Progenitor cell of endocrine pancreas (in vitro differentiated cells): ENCODE data around the gene ARHGAP26. TPM values are rescaled to one million over a fixed set of nuclear protein-coding genes. Genes with fewer than 3 reads are reported as not detected.

Source experiments
- DNase-seq: peaks from one replicate; pipeline ENCODE4 v3.0.0; 2021; ENCODE audit warnings: low spot score; ENCODE audit not compliant: unreplicated experiment
- H3K27ac Mint-ChIP-seq: 2 replicates; pipeline ENCODE4 v1.8.0; 2021; ENCODE audit warnings: mild to moderate bottlenecking, moderate library complexity, mixed read lengths
- H3K27me3 Mint-ChIP-seq: 2 replicates; pipeline ENCODE4 v1.8.0; 2021; ENCODE audit warnings: mixed read lengths
- H3K36me3 Mint-ChIP-seq: 2 replicates; pipeline ENCODE4 v1.8.0; 2022; ENCODE audit warnings: mixed read lengths; ENCODE audit not compliant: insufficient read depth
- H3K4me1 Mint-ChIP-seq: 2 replicates; pipeline ENCODE4 v1.8.0; 2021; ENCODE audit warnings: low read depth, mixed read lengths
- H3K4me3 Mint-ChIP-seq: 2 replicates; pipeline ENCODE4 v1.8.0; 2021; ENCODE audit warnings: low read depth, mild to moderate bottlenecking, moderate library complexity, mixed read lengths
- H3K9me3 Mint-ChIP-seq: 2 replicates; pipeline ENCODE4 v1.8.0; 2021; ENCODE audit warnings: low read depth, mixed read lengths
- CTCF ChIP-seq: fragments of 200-600 bp; sonication (generic); IDR thresholded peaks from one replicate; pipeline ENCODE4 v1.5.0; 2021; ENCODE audit warnings: antibody characterized with exemption, mild to moderate bottlenecking; ENCODE audit not compliant: unreplicated experiment
- total RNA-seq: library from RNA; stranded (reverse); gene quantifications from 2 replicates; pipeline ENCODE4 v1.2.1, GENCODE V29; 2021

ARHGAP26 gene
- total RNA-seq, 1 donor from 2014 or later, result 21.3 TPM

GRCh38 chr5:143138839-143139238, 368.7 kb downstream of the ARHGAP26 start:
- Mint-ChIP-seq H3K27me3 (no peaks in the 10 kb centered on the region), H3K36me3 (no peaks in the 10 kb centered on the region), H3K4me3 (no peak overlapping the region), H3K4me1 (peaks cover 14% of the 10 kb centered on the region), H3K27ac (no peak overlapping the region), H3K9me3 (no peaks in the 10 kb centered on the region)
- no peak for DNase-seq
- no peak for TF ChIP-seq CTCF

GRCh38 chr5:143139585-143139984, 369.4 kb downstream of the ARHGAP26 start:
- H3K4me1 Mint-ChIP-seq, result peaks cover 11% of the 10 kb centered on the region
- no peaks in the 10 kb centered on the region for H3K27me3 Mint-ChIP-seq
- no peak for DNase-seq
- no peak for TF ChIP-seq CTCF
- no peak overlapping the region for H3K4me3 Mint-ChIP-seq
- no peaks in the 10 kb centered on the region for H3K9me3 Mint-ChIP-seq
- H3K27ac Mint-ChIP-seq, result no peak overlapping the region
- H3K36me3 Mint-ChIP-seq, result no peaks in the 10 kb centered on the region

GRCh38 chr5:143140492-143141203, 370.5 kb downstream of the ARHGAP26 start:
- no peaks in the 10 kb centered on the region for H3K36me3 Mint-ChIP-seq
- H3K9me3 Mint-ChIP-seq, result no peaks in the 10 kb centered on the region
- H3K27me3 Mint-ChIP-seq, result no peaks in the 10 kb centered on the region
- H3K4me3 Mint-ChIP-seq, result no peak overlapping the region
- no peak for TF ChIP-seq CTCF
- H3K27ac Mint-ChIP-seq, result no peak overlapping the region
- no peak for DNase-seq
- peaks cover 8% of the 10 kb centered on the region for H3K4me1 Mint-ChIP-seq

- no peak for TF ChIP-seq CTCF
- H3K27ac Mint-ChIP-seq, result no peak overlapping the region
- no peaks in the 10 kb centered on the region for H3K27me3 Mint-ChIP-seq
Measured at GRCh38 chr5:143141652-143142051, 371.5 kb downstream of the ARHGAP26 start.

GRCh38 chr5:143142596-143143435, 372.6 kb downstream of the ARHGAP26 start:
- no peaks in the 10 kb centered on the region for H3K27me3 Mint-ChIP-seq
- H3K4me3 Mint-ChIP-seq, result no peak overlapping the region
- H3K27ac Mint-ChIP-seq, result no peak overlapping the region

More at GRCh38 chr5:143141652-143142051, 371.5 kb downstream of the ARHGAP26 start:
- H3K4me1 Mint-ChIP-seq, result no peaks in the 10 kb centered on the region
- no peaks in the 10 kb centered on the region for H3K36me3 Mint-ChIP-seq
- H3K9me3 Mint-ChIP-seq, result no peaks in the 10 kb centered on the region
- DNase-seq, result no peak
- no peak overlapping the region for H3K4me3 Mint-ChIP-seq

More at GRCh38 chr5:143142596-143143435, 372.6 kb downstream of the ARHGAP26 start:
- Mint-ChIP-seq H3K9me3 (no peaks in the 10 kb centered on the region), H3K36me3 (no peaks in the 10 kb centered on the region), H3K4me1 (no peaks in the 10 kb centered on the region)
- no peak for TF ChIP-seq CTCF
- no peak for DNase-seq
